SK-N-SH treated with all-trans-retinoic acid at 6 μM for 48 hours (cell line): ENCODE data around the gene ARVCF.

Source experiments
- TOX ChIP-seq: fragments of 250-450 bp; sonication (Bioruptor Pico); IDR thresholded peaks from 2 replicates; pipeline ENCODE4 v1.8.0; 2021; ENCODE audit warnings: mild to moderate bottlenecking, moderate library complexity, borderline replicate concordance
- ZNF8 ChIP-seq: fragments of 450-650 bp; formaldehyde crosslinking; IDR thresholded peaks from 2 replicates; pipeline ENCODE4 v1.5.0; 2020; ENCODE audit warnings: mild to moderate bottlenecking, moderate library complexity

DNA sequence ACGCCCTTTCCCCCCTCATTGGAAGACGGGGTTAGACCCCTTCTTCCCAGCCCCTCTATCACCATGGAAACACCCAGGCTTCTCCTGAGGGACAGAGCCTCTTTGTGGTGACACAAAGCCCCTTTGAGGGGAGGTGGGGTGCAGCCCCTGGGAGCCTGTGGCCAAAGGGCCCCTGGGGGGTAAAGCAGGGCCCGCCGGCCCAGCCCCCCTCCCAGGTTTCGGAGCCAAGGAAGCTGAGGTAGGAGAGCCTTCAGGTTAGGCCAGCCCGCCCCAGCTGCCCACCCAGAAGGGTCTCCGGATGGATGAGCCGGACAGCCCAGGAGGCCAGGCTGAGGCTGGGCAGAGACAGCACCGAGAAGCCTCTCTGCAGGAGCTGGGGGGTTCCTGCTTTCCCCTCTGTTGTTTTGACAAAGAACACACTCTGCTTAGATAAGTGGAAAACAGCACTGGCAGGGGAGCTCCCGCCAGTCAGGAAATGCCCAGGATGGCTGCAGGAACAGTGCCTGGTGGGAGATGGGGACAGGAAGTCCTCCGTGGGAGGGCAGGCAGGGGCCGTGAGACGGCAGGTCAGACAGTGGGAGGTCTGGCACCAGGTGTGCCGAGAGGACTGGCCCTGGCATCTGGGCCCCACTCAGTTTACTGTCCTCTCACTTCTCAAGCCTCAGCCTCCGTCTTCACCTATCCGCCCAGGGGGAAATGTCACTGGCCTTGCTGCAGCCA, 18.2 kb downstream of the ARVCF start:
- TF ChIP-seq ZNF8 (CRISPR knock-in tag) (no peak), TOX (CRISPR knock-in tag) (no peak)
